HEK293 (cell line): ENCODE data around the gene ANTXR2.

ENCODE experiments used
- IKZF3 ChIP-seq: fragments of 450-650 bp; IDR thresholded peaks from 2 replicates; pipeline ENCODE4 v1.5.0; 2018; ENCODE audit warnings: missing biosample characterization, mild to moderate bottlenecking, missing genetic modification characterization, moderate library complexity
- PRDM1 ChIP-seq: fragments of 450-650 bp; formaldehyde crosslinking; IDR thresholded peaks from 2 replicates; pipeline ENCODE4; 2016; ENCODE audit warnings: missing biosample characterization, missing genetic modification characterization
- PRDM4 ChIP-seq: fragments of 450-650 bp; formaldehyde crosslinking; IDR thresholded peaks from 2 replicates; pipeline ENCODE4 v1.5.1; 2017; ENCODE audit warnings: missing biosample characterization, missing genetic modification characterization
- ZNF140 ChIP-seq: fragments of 450-650 bp; formaldehyde crosslinking; IDR thresholded peaks from 2 replicates; pipeline ENCODE4 v1.5.1; 2016; ENCODE audit warnings: missing biosample characterization, missing genetic modification characterization
- ZNF292 ChIP-seq: fragments of 450-650 bp; formaldehyde crosslinking; IDR thresholded peaks from 2 replicates; pipeline ENCODE4 v1.5.1; 2016; ENCODE audit warnings: low read depth, missing biosample characterization, missing genetic modification characterization, borderline replicate concordance
- ZNF341 ChIP-seq: fragments of 450-650 bp; formaldehyde crosslinking; IDR thresholded peaks from 2 replicates; pipeline ENCODE4; 2016; ENCODE audit warnings: low read depth, missing biosample characterization, missing genetic modification characterization
- ZNF354C ChIP-seq: fragments of 450-650 bp; formaldehyde crosslinking; IDR thresholded peaks from 2 replicates; pipeline ENCODE4 v1.5.1; 2016; ENCODE audit warnings: missing biosample characterization, missing genetic modification characterization, low read depth, borderline replicate concordance
- ZNF48 ChIP-seq: fragments of 450-650 bp; formaldehyde crosslinking; IDR thresholded peaks from 2 replicates; pipeline ENCODE4 v1.5.1; 2016; ENCODE audit warnings: missing biosample characterization, missing genetic modification characterization
- ZNF514 ChIP-seq: fragments of 450-650 bp; formaldehyde crosslinking; IDR thresholded peaks from 2 replicates; pipeline ENCODE4 v1.5.1; 2016; ENCODE audit warnings: missing biosample characterization, missing genetic modification characterization
- ZNF670 ChIP-seq: fragments of 450-650 bp; formaldehyde crosslinking; IDR thresholded peaks from 2 replicates; pipeline ENCODE4 v1.5.1; 2016; ENCODE audit warnings: missing biosample characterization, missing genetic modification characterization, low read depth
- ZNF701 ChIP-seq: fragments of 450-650 bp; formaldehyde crosslinking; IDR thresholded peaks from 2 replicates; pipeline ENCODE4 v1.5.1; 2016; ENCODE audit warnings: missing biosample characterization, missing genetic modification characterization
- ZNF830 ChIP-seq: fragments of 450-650 bp; IDR thresholded peaks from 2 replicates; pipeline ENCODE4 v1.5.0; 2018; ENCODE audit warnings: missing biosample characterization, missing genetic modification characterization, low read depth, mild to moderate bottlenecking, moderate library complexity
- TF ChIP-seq, protein P1 (sequence below): fragments of 450-650 bp; formaldehyde crosslinking; IDR thresholded peaks from 2 replicates; pipeline ENCODE4 v1.5.1; 2016; ENCODE audit warnings: missing biosample characterization, missing genetic modification characterization
- TF ChIP-seq, protein P2 (sequence below): fragments of 450-650 bp; formaldehyde crosslinking; IDR thresholded peaks from 2 replicates; pipeline ENCODE4 v1.5.1; 2016; ENCODE audit warnings: missing biosample characterization, missing genetic modification characterization

DNA sequence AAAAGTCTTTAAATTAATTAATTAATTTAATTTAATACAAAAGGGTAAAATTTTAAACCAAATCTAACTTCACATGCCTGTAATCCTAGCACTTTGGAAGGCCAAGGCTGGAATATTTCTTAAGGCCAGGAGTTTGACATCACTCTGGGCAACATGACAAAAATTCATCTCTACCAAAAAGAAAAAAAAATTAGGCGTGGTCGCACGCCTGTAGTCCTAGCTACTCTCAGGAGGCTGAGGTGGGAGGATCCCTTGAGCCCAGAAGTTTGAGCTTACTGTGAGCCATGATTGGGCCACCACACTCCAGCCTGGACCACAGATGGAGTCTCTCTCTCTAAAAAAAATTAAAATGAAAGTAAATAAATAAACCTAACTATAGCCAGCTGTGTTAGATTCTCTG lies 39.2 kb upstream of the ANTXR2 start:
- TF ChIP-seq, protein P1, sequence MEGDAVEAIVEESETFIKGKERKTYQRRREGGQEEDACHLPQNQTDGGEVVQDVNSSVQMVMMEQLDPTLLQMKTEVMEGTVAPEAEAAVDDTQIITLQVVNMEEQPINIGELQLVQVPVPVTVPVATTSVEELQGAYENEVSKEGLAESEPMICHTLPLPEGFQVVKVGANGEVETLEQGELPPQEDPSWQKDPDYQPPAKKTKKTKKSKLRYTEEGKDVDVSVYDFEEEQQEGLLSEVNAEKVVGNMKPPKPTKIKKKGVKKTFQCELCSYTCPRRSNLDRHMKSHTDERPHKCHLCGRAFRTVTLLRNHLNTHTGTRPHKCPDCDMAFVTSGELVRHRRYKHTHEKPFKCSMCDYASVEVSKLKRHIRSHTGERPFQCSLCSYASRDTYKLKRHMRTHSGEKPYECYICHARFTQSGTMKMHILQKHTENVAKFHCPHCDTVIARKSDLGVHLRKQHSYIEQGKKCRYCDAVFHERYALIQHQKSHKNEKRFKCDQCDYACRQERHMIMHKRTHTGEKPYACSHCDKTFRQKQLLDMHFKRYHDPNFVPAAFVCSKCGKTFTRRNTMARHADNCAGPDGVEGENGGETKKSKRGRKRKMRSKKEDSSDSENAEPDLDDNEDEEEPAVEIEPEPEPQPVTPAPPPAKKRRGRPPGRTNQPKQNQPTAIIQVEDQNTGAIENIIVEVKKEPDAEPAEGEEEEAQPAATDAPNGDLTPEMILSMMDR = no peak
- TF ChIP-seq ZNF830 (tag by site-specific recombination) (no peak), ZNF514 (tag by site-specific recombination) (no peak), IKZF3 (tag by site-specific recombination) (no peak), ZNF292 (tag by site-specific recombination) (no peak), ZNF341 (tag by site-specific recombination) (no peak), ZNF48 (tag by site-specific recombination) (no peak), ZNF670 (tag by site-specific recombination) (no peak), PRDM4 (tag by site-specific recombination) (no peak), ZNF701 (tag by site-specific recombination) (no peak), ZNF140 (tag by site-specific recombination) (no peak), ZNF354C (tag by site-specific recombination) (no peak), PRDM1 (tag by site-specific recombination) (no peak)
- TF ChIP-seq, protein P2, sequence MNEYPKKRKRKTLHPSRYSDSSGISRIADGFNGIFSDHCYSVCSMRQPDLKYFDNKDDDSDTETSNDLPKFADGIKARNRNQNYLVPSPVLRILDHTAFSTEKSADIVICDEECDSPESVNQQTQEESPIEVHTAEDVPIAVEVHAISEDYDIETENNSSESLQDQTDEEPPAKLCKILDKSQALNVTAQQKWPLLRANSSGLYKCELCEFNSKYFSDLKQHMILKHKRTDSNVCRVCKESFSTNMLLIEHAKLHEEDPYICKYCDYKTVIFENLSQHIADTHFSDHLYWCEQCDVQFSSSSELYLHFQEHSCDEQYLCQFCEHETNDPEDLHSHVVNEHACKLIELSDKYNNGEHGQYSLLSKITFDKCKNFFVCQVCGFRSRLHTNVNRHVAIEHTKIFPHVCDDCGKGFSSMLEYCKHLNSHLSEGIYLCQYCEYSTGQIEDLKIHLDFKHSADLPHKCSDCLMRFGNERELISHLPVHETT (tag by site-specific recombination) = no peak
